HEK293 (cell line): Measurements from ENCODE around the gene DDX56.

Experiments used
- BCL11A ChIP-seq: fragments of 450-650 bp; formaldehyde crosslinking; IDR thresholded peaks from 2 replicates; pipeline ENCODE4 v1.5.1; 2016; ENCODE audit warnings: low read depth, missing biosample characterization, missing genetic modification characterization
- GLI4 ChIP-seq: fragments of 450-650 bp; formaldehyde crosslinking; IDR thresholded peaks from 2 replicates; pipeline ENCODE4 v1.5.1; 2016; ENCODE audit warnings: missing biosample characterization, missing genetic modification characterization
- GLIS1 ChIP-seq: fragments of 450-650 bp; formaldehyde crosslinking; IDR thresholded peaks from 2 replicates; pipeline ENCODE4 v1.5.1; 2016; ENCODE audit warnings: missing biosample characterization, missing genetic modification characterization
- GLIS2 ChIP-seq: fragments of 450-650 bp; formaldehyde crosslinking; IDR thresholded peaks from 2 replicates; pipeline ENCODE4 v1.5.1; 2016; ENCODE audit warnings: missing biosample characterization, missing genetic modification characterization
- MYNN ChIP-seq: fragments of 450-650 bp; formaldehyde crosslinking; IDR thresholded peaks from 2 replicates; pipeline ENCODE4 v1.5.1; 2016; ENCODE audit warnings: missing biosample characterization, missing genetic modification characterization, borderline replicate concordance
- SP2 ChIP-seq: fragments of 450-650 bp; formaldehyde crosslinking; IDR thresholded peaks from 2 replicates; pipeline ENCODE4 v1.5.1; 2016; ENCODE audit warnings: missing biosample characterization, missing genetic modification characterization
- SP3 ChIP-seq: fragments of 450-650 bp; formaldehyde crosslinking; IDR thresholded peaks from 2 replicates; pipeline ENCODE4 v1.5.1; 2016; ENCODE audit warnings: missing biosample characterization, missing genetic modification characterization
- YY1 ChIP-seq: fragments of 450-650 bp; formaldehyde crosslinking; IDR thresholded peaks from 2 replicates; pipeline ENCODE4 v1.5.1; 2018; ENCODE audit warnings: missing biosample characterization, missing genetic modification characterization
- ZBTB11 ChIP-seq: fragments of 450-650 bp; formaldehyde crosslinking; conservative IDR thresholded peaks from 2 replicates; pipeline ENCODE4 v1.5.1; 2016; ENCODE audit warnings: low read depth, missing biosample characterization, missing genetic modification characterization
- ZBTB26 ChIP-seq: fragments of 450-650 bp; formaldehyde crosslinking; optimal IDR thresholded peaks from 2 replicates; pipeline ENCODE3; 2016; ENCODE audit warnings: missing biosample characterization, mild to moderate bottlenecking, missing genetic modification characterization
- ZBTB44 ChIP-seq: fragments of 450-650 bp; IDR thresholded peaks from 2 replicates; pipeline ENCODE4 v1.5.1; 2018; ENCODE audit warnings: missing biosample characterization, mild to moderate bottlenecking, missing genetic modification characterization
- ZBTB49 ChIP-seq: fragments of 450-650 bp; formaldehyde crosslinking; IDR thresholded peaks from 2 replicates; pipeline ENCODE4 v1.5.1; 2016; ENCODE audit warnings: missing biosample characterization, missing genetic modification characterization, low read depth
- ZBTB7A ChIP-seq: fragments of 450-650 bp; formaldehyde crosslinking; IDR thresholded peaks from 2 replicates; pipeline ENCODE4 v1.5.1; 2016; ENCODE audit warnings: low read depth, missing biosample characterization, missing genetic modification characterization
- ZFP41 ChIP-seq: fragments of 450-650 bp; formaldehyde crosslinking; IDR thresholded peaks from 2 replicates; pipeline ENCODE4 v1.5.1; 2016; ENCODE audit warnings: missing biosample characterization, missing genetic modification characterization, borderline replicate concordance
- ZNF146 ChIP-seq: fragments of 450-650 bp; formaldehyde crosslinking; IDR thresholded peaks from 2 replicates; pipeline ENCODE4 v1.5.1; 2016; ENCODE audit warnings: missing biosample characterization, missing genetic modification characterization
- ZNF155 ChIP-seq: fragments of 450-650 bp; formaldehyde crosslinking; IDR thresholded peaks from 2 replicates; pipeline ENCODE4 v1.5.1; 2016; ENCODE audit warnings: missing biosample characterization, missing genetic modification characterization
- ZNF23 ChIP-seq: fragments of 450-650 bp; formaldehyde crosslinking; IDR thresholded peaks from 2 replicates; pipeline ENCODE4 v1.5.1; 2016; ENCODE audit warnings: missing biosample characterization, missing genetic modification characterization, borderline replicate concordance
- ZNF24 ChIP-seq: fragments of 450-650 bp; formaldehyde crosslinking; IDR thresholded peaks from 2 replicates; pipeline ENCODE4 v1.5.1; 2016; ENCODE audit warnings: missing biosample characterization, missing genetic modification characterization
- ZNF274 ChIP-seq, 2 experiments: fragments of 200-500 bp in 1 of 2; fragments of 450-650 bp in 1 of 2; sonication (Bioruptor generic) in 1 of 2; formaldehyde crosslinking in 1 of 2; IDR thresholded peaks; 2 replicates each; pipeline versions ENCODE4 v1.5.1 to v1.6.1; 2014 to 2016; ENCODE audit warnings: borderline replicate concordance in 1 of 2, inconsistent platforms in 1 of 2, low read length in 1 of 2, missing biosample characterization in 1 of 2, missing genetic modification characterization in 1 of 2
- ZNF324 ChIP-seq: fragments of 450-650 bp; formaldehyde crosslinking; IDR thresholded peaks from 2 replicates; pipeline ENCODE4 v1.5.1; 2016; ENCODE audit warnings: missing biosample characterization, missing genetic modification characterization
- ZNF354C ChIP-seq: fragments of 450-650 bp; formaldehyde crosslinking; IDR thresholded peaks from 2 replicates; pipeline ENCODE4 v1.5.1; 2016; ENCODE audit warnings: missing biosample characterization, missing genetic modification characterization, low read depth, borderline replicate concordance
- ZNF423 ChIP-seq: fragments of 450-650 bp; formaldehyde crosslinking; IDR thresholded peaks from 2 replicates; pipeline ENCODE4 v1.5.1; 2016; ENCODE audit warnings: missing biosample characterization, missing genetic modification characterization
- ZNF488 ChIP-seq: fragments of 450-650 bp; formaldehyde crosslinking; IDR thresholded peaks from 2 replicates; pipeline ENCODE4 v1.5.1; 2016; ENCODE audit warnings: missing biosample characterization, missing genetic modification characterization
- ZNF501 ChIP-seq: fragments of 450-650 bp; formaldehyde crosslinking; IDR thresholded peaks from 2 replicates; pipeline ENCODE4 v1.5.1; 2016; ENCODE audit warnings: missing biosample characterization, missing genetic modification characterization
- ZNF514 ChIP-seq: fragments of 450-650 bp; formaldehyde crosslinking; IDR thresholded peaks from 2 replicates; pipeline ENCODE4 v1.5.1; 2016; ENCODE audit warnings: missing biosample characterization, missing genetic modification characterization
- ZNF600 ChIP-seq: fragments of 450-650 bp; formaldehyde crosslinking; IDR thresholded peaks from 2 replicates; pipeline ENCODE4 v1.5.1; 2016; ENCODE audit warnings: missing biosample characterization, missing genetic modification characterization
- ZNF692 ChIP-seq: fragments of 450-650 bp; formaldehyde crosslinking; IDR thresholded peaks from 2 replicates; pipeline ENCODE4 v1.5.1; 2016; ENCODE audit warnings: missing biosample characterization, missing genetic modification characterization
- ZNF830 ChIP-seq: fragments of 450-650 bp; IDR thresholded peaks from 2 replicates; pipeline ENCODE4 v1.5.0; 2018; ENCODE audit warnings: missing biosample characterization, missing genetic modification characterization, low read depth, mild to moderate bottlenecking, moderate library complexity

Gene DDX56

GRCh38 chr7:44581879-44582603 is 8.3 kb upstream of the DDX56 start, which contains the start of gene TMED4 (continued):
- TF ChIP-seq SP3 (peak; percentile 59), BCL11A (tag by site-specific recombination) (no peak), ZNF146 (tag by site-specific recombination) (peak; percentile 10; the same call in 1 of the 2 replicates), MYNN (tag by site-specific recombination) (no peak), ZBTB7A (tag by site-specific recombination) (no peak), ZNF488 (tag by site-specific recombination) (no peak), ZNF423 (tag by site-specific recombination) (peak; percentile 67), ZNF600 (tag by site-specific recombination) (peak; percentile 63; the same call in 1 of the 2 replicates), ZFP41 (no peak), GLIS2 (tag by site-specific recombination) (peak; percentile 24; the same call in 1 of the 2 replicates), ZBTB44 (no peak), GLIS1 (tag by site-specific recombination) (peak; percentile 73), ZNF354C (tag by site-specific recombination) (no peak), ZNF324 (tag by site-specific recombination) (no peak), ZNF23 (no peak; the same call in 1 of the 2 replicates), ZBTB49 (tag by site-specific recombination) (no peak), ZNF274 (IDR thresholded peaks at IDR 0.05; ENCODE audit: low read length) (no peak), ZNF274 (tag by site-specific recombination; IDR thresholded peaks at IDR 0.05; ENCODE audit: borderline replicate concordance) (no peak), ZNF692 (tag by site-specific recombination) (peak; percentile 50), ZBTB26 (tag by site-specific recombination) (peak; percentile 62), GLI4 (no peak), ZNF830 (tag by site-specific recombination) (no peak), ZNF501 (tag by site-specific recombination) (peak; percentile 93), SP2 (tag by site-specific recombination) (peak; percentile 95), ZBTB11 (tag by site-specific recombination) (no peak), YY1 (peak; percentile 70; the same call in 1 of the 2 replicates), ZNF514 (tag by site-specific recombination) (no peak), ZNF155 (no peak), ZNF24 (tag by site-specific recombination) (peak; percentile 81; the same call in 1 of the 2 replicates)
